ENCODE measurements around the gene IFITM1.
"Not testable (repeated sequence)": the region's sequence is repeated elsewhere in the genome, so short reads cannot be mapped to it uniquely, and the experiment has no call there.

The IFITM1 gene

DNA sequence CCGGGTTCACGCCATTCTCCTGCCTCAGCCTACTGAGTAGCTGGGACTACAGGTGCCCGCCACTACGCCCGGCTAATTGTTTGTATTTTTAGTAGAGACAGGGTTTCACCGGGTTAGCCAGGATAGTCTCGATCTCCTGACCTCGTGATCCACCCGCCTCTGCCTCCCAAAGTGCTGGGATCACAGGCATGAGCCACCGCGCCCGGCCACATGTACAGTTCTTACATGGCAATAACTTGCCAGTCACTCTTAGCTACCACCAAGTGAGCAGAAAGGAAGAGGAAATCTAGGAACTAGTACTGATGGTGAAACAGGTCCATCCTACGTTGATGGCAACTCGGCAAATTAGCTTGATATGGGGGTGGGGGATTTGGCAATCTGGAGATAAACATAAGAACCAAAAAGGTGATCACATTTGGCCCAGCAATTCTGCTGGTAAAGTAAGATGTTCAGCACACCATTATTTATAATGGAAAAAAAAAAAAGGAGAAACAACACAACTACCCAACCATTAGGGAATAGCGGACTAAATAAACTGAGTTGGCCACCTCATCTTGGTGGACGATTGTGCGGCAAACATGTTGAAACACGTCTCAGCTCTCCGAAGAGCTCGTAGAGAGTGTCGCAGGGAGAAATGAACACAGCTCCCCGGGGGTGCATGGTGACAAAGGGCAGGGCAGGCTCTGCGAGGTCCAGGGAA, 30.3 kb upstream of the IFITM1 start:
- Histone ChIP-seq H3K9me3 (ENCODE audit: control insufficient read depth, low read length) (no peaks in the 10 kb centered on the region), H3K36me3 (ENCODE audit: control insufficient read depth, insufficient read depth, low read length) (no peaks in the 10 kb centered on the region), H3K4me1 (ENCODE audit: control insufficient read depth, insufficient read depth, low read length, poor library complexity, severe bottlenecking) (peaks cover 51% of the 10 kb centered on the region), H3K27me3 (replicated peaks; ENCODE audit: control insufficient read depth, insufficient read depth, low read length, poor library complexity, severe bottlenecking) (no peaks in the 10 kb centered on the region), H3K4me3 (ENCODE audit: insufficient read depth, low read depth, low read length, poor library complexity, severe bottlenecking) (no peak overlapping the region), H3K27ac (ENCODE audit: insufficient read depth, low read length, poor library complexity, severe bottlenecking) (no peak overlapping the region)
- no peak for DNase-seq

DNA sequence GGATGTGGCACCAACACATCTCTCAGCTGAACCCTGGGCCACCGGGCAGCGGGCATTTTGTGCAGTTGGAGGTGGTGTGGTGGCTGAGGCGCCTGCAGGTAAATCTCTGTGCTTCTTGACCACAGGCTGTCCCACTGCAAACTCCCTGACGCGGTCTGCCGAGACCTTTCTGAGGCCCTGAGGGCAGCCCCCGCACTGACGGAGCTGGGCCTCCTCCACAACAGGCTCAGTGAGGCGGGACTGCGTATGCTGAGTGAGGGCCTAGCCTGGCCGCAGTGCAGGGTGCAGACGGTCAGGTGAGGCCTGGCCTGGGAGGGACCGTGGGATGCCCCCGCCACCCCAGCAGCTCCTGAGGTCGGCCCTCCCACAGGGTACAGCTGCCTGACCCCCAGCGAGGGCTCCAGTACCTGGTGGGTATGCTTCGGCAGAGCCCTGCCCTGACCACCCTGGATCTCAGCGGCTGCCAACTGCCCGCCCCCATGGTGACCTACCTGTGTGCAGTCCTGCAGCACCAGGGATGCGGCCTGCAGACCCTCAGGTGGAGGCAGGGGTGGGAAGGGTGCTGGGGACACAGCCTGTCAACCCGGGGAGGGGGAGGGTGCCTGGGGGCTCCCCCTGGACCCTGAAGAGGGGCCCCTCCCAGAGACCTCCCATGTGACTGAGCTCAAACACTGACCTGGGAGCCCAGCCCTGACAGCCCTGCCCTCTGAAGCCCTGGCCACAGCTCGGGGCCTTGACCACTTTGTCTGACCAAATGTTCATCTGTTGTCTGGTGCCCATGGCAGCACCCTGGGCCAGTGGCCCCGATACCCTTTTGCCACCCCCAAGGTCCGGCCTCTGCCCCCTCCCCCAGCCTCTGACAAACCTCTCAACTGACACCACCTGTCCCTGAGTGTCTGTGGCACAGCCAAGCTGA, 29.5 kb upstream of the IFITM1 start:
- Histone ChIP-seq H3K4me1 (ENCODE audit: control insufficient read depth, insufficient read depth, low read length, poor library complexity, severe bottlenecking) (peaks cover 43% of the 10 kb centered on the region), H3K36me3 (ENCODE audit: control insufficient read depth, insufficient read depth, low read length) (no peaks in the 10 kb centered on the region), H3K27ac (ENCODE audit: insufficient read depth, low read length, poor library complexity, severe bottlenecking) (no peak overlapping the region), H3K4me3 (ENCODE audit: insufficient read depth, low read depth, low read length, poor library complexity, severe bottlenecking) (no peak overlapping the region), H3K9me3 (ENCODE audit: control insufficient read depth, low read length) (no peaks in the 10 kb centered on the region), H3K27me3 (replicated peaks; ENCODE audit: control insufficient read depth, insufficient read depth, low read length, poor library complexity, severe bottlenecking) (no peaks in the 10 kb centered on the region)
- DNase-seq = no peak

DNA sequence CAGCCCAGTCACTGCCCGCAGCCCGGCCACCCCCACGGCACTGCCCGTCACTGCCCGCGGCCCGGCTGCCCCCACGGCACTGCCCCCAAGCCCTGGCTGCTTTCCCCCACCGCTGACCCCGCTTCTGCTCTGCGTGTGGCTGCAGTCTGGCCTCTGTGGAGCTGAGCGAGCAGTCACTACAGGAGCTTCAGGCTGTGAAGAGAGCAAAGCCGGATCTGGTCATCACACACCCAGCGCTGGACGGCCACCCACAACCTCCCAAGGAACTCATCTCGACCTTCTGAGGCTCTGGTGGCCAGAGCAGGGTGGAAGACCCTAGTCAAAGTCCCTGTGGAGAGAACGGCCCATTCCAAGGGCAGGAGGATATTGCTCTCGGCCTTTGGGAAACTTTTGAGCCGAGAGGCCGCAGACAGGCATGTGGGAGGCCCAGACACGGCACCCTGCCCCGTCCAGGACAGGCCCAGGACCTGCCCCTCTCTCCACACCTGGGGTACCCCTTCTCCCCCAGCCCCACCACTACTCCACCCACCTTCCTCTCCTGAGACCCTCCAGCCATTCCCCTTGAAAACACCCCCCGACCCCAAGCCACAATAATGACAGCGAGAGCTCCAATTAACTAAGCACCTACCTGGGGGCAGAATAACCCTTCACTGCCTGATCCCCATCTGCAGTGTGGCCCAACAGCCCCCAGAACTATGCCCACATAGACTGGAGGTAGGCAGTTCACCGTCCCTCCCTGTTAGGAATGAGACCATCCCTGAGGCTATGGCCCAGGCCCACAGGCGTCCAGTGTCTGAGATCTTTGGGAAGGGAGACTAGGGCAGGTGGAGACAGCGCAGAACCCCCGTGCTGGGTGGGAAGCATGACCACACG, 28.6 kb upstream of the IFITM1 start:
- no peak for DNase-seq
- H3K9me3 ChIP-seq (ENCODE audit: control insufficient read depth, low read length) = no peaks in the 10 kb centered on the region
- H3K27me3 ChIP-seq (replicated peaks; ENCODE audit: control insufficient read depth, insufficient read depth, low read length, poor library complexity, severe bottlenecking) = no peaks in the 10 kb centered on the region
- H3K4me3 ChIP-seq (ENCODE audit: insufficient read depth, low read depth, low read length, poor library complexity, severe bottlenecking) = no peak overlapping the region
- H3K36me3 ChIP-seq (ENCODE audit: control insufficient read depth, insufficient read depth, low read length) = peaks cover 3% of the 10 kb centered on the region
- H3K4me1 ChIP-seq (ENCODE audit: control insufficient read depth, insufficient read depth, low read length, poor library complexity, severe bottlenecking) = peaks cover 36% of the 10 kb centered on the region
- no peak overlapping the region for H3K27ac ChIP-seq (ENCODE audit: insufficient read depth, low read length, poor library complexity, severe bottlenecking)

DNA sequence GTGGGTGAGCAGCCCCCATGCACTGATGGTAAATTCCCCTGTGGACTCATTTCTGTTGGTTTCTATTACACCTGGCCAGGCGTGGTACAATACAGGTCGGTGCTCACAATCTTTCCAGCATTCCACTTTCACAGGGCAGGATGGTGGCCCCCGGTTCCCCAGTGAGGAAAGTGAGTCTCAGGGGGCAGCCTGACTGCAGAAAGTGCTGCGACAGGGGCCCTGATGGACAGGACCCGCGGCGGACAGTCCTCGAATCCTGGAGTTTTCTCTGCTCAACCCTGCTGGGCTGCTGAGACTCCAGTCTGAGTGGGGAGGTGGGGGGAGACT, 28.0 kb upstream of the IFITM1 start:
- Histone ChIP-seq H3K4me3 (ENCODE audit: insufficient read depth, low read depth, low read length, poor library complexity, severe bottlenecking) (no peak overlapping the region), H3K4me1 (ENCODE audit: control insufficient read depth, insufficient read depth, low read length, poor library complexity, severe bottlenecking) (peaks cover 30% of the 10 kb centered on the region), H3K9me3 (ENCODE audit: control insufficient read depth, low read length) (no peaks in the 10 kb centered on the region), H3K27ac (ENCODE audit: insufficient read depth, low read length, poor library complexity, severe bottlenecking) (no peak overlapping the region), H3K36me3 (ENCODE audit: control insufficient read depth, insufficient read depth, low read length) (peaks cover 7% of the 10 kb centered on the region), H3K27me3 (replicated peaks; ENCODE audit: control insufficient read depth, insufficient read depth, low read length, poor library complexity, severe bottlenecking) (no peaks in the 10 kb centered on the region)
- no peak for DNase-seq

DNA sequence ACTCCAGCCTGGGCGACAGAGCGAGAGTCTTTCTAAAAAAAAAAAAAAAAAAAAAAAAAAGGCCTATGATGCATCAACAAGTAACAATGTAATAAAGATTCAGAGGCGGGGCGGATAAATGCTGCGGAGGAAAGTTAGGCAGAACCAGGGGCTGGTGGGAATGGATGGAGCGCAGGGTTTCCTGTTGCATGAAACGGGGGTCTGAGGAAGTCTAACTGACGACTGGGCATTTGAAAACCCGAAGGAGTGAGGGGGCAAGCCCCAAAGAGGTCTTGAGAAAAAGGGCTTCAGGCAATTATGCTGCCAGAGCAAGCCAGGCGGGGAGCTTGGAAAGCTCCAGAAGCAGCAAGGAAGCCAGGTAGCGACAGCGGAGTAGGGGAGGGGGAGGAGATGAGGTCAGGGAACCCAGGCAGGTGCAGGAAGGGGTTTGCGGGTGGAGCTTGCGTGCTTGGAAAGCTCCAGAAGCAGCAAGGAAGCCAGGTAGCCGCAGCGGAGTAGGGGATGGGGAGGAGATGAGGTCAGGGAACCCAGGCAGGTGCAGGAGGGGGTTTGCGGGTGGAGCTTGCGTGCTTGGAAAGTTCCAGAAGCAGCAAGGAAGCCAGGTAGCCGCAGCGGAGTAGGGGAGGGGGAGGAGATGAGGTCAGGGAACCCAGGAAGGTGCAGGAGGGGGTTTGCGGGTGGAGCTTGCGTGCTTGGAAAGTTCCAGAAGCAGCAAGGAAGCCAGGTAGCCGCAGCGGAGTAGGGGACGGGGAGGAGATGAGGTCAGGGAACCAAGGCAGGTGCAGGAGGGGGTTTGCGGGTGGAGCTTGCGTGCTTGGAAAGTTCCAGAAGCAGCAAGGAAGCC, 26.6 kb upstream of the IFITM1 start:
- not testable (repeated sequence) for H3K27me3 ChIP-seq (replicated peaks; ENCODE audit: control insufficient read depth, insufficient read depth, low read length, poor library complexity, severe bottlenecking); H3K9me3 ChIP-seq (ENCODE audit: control insufficient read depth, low read length); H3K36me3 ChIP-seq (ENCODE audit: control insufficient read depth, insufficient read depth, low read length)
- Histone ChIP-seq H3K4me1 (ENCODE audit: control insufficient read depth, insufficient read depth, low read length, poor library complexity, severe bottlenecking) (peaks cover 17% of the 10 kb centered on the region), H3K27ac (ENCODE audit: insufficient read depth, low read length, poor library complexity, severe bottlenecking) (peak overlapping the region; percentile 96), H3K4me3 (ENCODE audit: insufficient read depth, low read depth, low read length, poor library complexity, severe bottlenecking) (peak overlapping the region; percentile 90)
- DNase-seq = peak; percentile 75 to 84 (median 78)

DNA sequence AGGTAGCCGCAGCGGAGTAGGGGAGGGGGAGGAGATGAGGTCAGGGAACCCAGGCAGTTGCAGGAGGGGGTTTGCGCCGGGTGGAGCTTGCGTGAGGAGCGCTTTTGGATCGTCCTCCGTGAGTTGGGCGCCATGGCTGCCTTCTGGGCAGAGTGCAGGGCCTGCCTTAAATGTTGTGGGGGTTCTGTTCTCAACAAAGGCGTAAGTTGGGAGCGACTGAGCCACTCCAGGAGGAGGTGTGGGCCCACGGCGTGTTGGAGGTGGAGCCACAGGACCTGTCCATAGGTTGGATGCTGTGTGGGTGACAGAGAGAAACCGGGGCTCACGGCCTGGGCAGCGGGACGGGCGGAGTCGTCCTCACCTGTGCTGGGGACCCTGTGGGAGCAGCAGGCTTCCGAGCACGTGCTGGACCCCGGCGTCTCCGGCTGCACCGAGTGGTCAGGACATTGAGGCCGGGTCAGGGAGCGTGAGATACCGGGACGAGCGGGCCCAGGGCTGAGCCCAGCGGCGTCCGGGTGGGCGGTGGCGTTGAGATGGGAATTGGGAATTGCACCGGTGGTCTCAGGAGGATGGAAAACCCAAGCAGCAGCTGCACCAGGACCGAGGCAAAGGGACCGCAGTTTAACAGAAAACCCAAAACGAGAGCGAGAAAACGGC, 25.9 kb upstream of the IFITM1 start:
- Histone ChIP-seq H3K4me1 (ENCODE audit: control insufficient read depth, insufficient read depth, low read length, poor library complexity, severe bottlenecking) (peaks cover 9% of the 10 kb centered on the region), H3K4me3 (ENCODE audit: insufficient read depth, low read depth, low read length, poor library complexity, severe bottlenecking) (peak overlapping the region; percentile 90), H3K27ac (ENCODE audit: insufficient read depth, low read length, poor library complexity, severe bottlenecking) (peak overlapping the region; percentile 96), H3K27me3 (replicated peaks; ENCODE audit: control insufficient read depth, insufficient read depth, low read length, poor library complexity, severe bottlenecking) (no peaks in the 10 kb centered on the region), H3K9me3 (ENCODE audit: control insufficient read depth, low read length) (no peaks in the 10 kb centered on the region), H3K36me3 (ENCODE audit: control insufficient read depth, insufficient read depth, low read length) (peaks cover 14% of the 10 kb centered on the region)
- no peak for DNase-seq

DNA sequence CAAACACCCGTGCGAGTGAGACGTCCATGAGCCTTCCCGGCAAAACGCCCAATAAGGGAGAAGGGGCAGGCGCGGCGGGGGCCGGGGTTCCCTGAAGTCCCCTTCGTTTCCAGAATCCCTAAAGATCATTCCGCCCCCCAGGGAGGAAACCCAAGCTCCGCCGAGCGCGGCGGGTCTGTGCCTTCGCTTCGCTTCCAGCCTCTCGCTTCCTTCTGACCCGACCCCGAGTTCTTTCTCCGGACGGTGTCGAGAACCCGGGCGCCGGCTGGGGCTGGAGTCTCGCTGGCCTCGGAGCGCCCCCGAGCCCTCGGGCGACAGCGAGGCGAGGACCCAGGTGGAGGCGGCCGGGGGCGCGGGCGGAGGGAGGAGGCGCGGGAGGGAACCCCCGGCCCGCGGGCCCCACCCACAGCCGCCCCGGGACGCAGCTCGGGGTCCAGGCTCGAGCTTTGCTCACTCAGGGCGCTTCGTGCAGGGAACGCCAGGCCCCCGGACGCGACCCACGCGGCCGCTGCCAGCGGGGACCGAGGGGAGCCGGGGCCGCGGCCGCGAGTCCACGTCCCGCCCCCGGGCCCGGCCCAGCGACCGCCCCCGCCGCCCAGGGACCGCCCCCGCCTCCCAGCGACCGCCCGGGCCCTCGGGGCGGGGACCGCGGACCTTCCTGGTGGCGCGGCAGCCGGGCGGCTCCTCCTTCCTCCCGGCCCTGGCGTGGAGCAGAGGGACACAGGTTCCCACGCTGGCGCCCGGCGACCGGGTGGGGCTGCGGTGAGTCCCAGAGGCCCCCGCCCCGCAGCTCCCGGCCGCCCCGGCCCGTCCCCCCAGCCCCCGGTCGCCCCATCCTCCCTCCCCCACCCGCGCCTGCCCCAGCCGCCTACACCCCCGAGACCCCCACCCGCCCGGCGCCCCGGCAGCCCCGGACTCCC, 25.1 kb upstream of the IFITM1 start, which contains the start of gene PGGHG:
Gene PGGHG, plus strand, starts transcription at position 649 of the 920 bp plus-strand sequence. CDS start 691 bp downstream, outside the sequence.
- peak within 1 kb of the TSS; percentile 90 for H3K4me3 ChIP-seq (ENCODE audit: insufficient read depth, low read depth, low read length, poor library complexity, severe bottlenecking)
- no peaks in the 10 kb centered on the region for H3K27me3 ChIP-seq (replicated peaks; ENCODE audit: control insufficient read depth, insufficient read depth, low read length, poor library complexity, severe bottlenecking)
- H3K4me1 ChIP-seq (ENCODE audit: control insufficient read depth, insufficient read depth, low read length, poor library complexity, severe bottlenecking) = peaks cover 8% of the 10 kb centered on the region
- H3K27ac ChIP-seq (ENCODE audit: insufficient read depth, low read length, poor library complexity, severe bottlenecking) = peak within 1 kb of the TSS; percentile 96
- DNase-seq = peak; percentile 37 to 61 (median 48)
- H3K36me3 ChIP-seq (ENCODE audit: control insufficient read depth, insufficient read depth, low read length) = peaks cover 22% of the 10 kb centered on the region
- no peaks in the 10 kb centered on the region for H3K9me3 ChIP-seq (ENCODE audit: control insufficient read depth, low read length)

DNA sequence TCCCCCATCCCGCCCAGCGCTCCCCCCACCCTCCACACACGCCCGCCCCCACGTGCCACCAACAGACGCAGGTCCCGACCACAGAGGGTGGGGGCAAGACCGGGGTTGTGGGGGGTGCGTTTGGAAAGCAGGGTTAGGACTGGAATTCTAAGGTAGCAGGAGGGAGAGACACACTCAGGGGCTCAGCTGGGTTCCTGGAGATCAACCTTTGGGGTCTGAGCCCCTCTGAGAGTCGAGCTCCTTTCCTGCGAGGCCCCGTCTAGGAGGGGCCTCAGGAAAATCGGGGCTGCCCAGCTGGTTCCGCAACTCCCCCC, 24.5 kb upstream of the IFITM1 start:
- Histone ChIP-seq H3K4me3 (ENCODE audit: insufficient read depth, low read depth, low read length, poor library complexity, severe bottlenecking) (no peak overlapping the region), H3K27me3 (replicated peaks; ENCODE audit: control insufficient read depth, insufficient read depth, low read length, poor library complexity, severe bottlenecking) (no peaks in the 10 kb centered on the region), H3K4me1 (ENCODE audit: control insufficient read depth, insufficient read depth, low read length, poor library complexity, severe bottlenecking) (peaks cover 8% of the 10 kb centered on the region), H3K36me3 (ENCODE audit: control insufficient read depth, insufficient read depth, low read length) (peaks cover 28% of the 10 kb centered on the region), H3K27ac (ENCODE audit: insufficient read depth, low read length, poor library complexity, severe bottlenecking) (peak overlapping the region; percentile 96), H3K9me3 (ENCODE audit: control insufficient read depth, low read length) (no peaks in the 10 kb centered on the region)
- no peak for DNase-seq

Data from effector memory CD4-positive, alpha-beta T cell (primary cell).